Loucy (cell line): ENCODE measurements around the gene ARMC5.

Source experiments
- H2AFZ ChIP-seq: fragments of 200-600 bp; sonication (generic); 2 replicates; pipeline ENCODE4 v1.6.0; 2016; ENCODE audit warnings: antibody characterized with exemption, mild to moderate bottlenecking, low read length, moderate library complexity
- H3F3A ChIP-seq: fragments of 200-600 bp; 2 replicates; pipeline ENCODE4 v1.6.0; 2016; ENCODE audit warnings: antibody characterized with exemption, low read depth, mild to moderate bottlenecking
- H3K27me3 ChIP-seq: fragments of 200-600 bp; sonication (generic); 2 replicates; pipeline ENCODE4 v1.6.1; 2014; ENCODE audit warnings: low read length, mild to moderate bottlenecking; ENCODE audit not compliant: insufficient read depth, poor library complexity, severe bottlenecking
- H3K36me3 ChIP-seq: fragments of 200-600 bp; sonication (generic); 2 replicates; pipeline ENCODE4 v1.6.1; 2016; ENCODE audit warnings: low read length; ENCODE audit not compliant: insufficient read depth
- H3K4me1 ChIP-seq: fragments of 200-600 bp; sonication (generic); 2 replicates; pipeline ENCODE4 v1.5.1; 2014; ENCODE audit warnings: low read length, mild to moderate bottlenecking; ENCODE audit not compliant: insufficient read depth, poor library complexity, severe bottlenecking
- H3K4me2 ChIP-seq: fragments of 200-600 bp; sonication (generic); 2 replicates; pipeline ENCODE4 v1.6.0; 2014; ENCODE audit warnings: antibody characterized with exemption, low read length, low read depth, mild to moderate bottlenecking; ENCODE audit not compliant: poor library complexity, severe bottlenecking
- H3K4me3 ChIP-seq: fragments of 200-600 bp; sonication (generic); 2 replicates; pipeline ENCODE4 v1.5.1; 2014; ENCODE audit warnings: low read length, mild to moderate bottlenecking, mixed read lengths; ENCODE audit not compliant: poor library complexity, severe bottlenecking
- H3K79me2 ChIP-seq: fragments of 200-600 bp; sonication (generic); 2 replicates; pipeline ENCODE4 v1.6.1; 2014; ENCODE audit warnings: low read length; ENCODE audit not compliant: insufficient read depth
- H3K9ac ChIP-seq: fragments of 200-600 bp; sonication (generic); 2 replicates; pipeline ENCODE4 v1.6.0; 2014; ENCODE audit warnings: mild to moderate bottlenecking, low read depth, low read length, moderate library complexity; ENCODE audit not compliant: poor library complexity, severe bottlenecking
- H3K9me2 ChIP-seq: fragments of 200-600 bp; sonication (generic); replicated peaks from 2 replicates; pipeline ENCODE4 v1.6.1; 2016; ENCODE audit warnings: low read depth, low read length, mixed read lengths
- H3K9me3 ChIP-seq: fragments of 200-600 bp; sonication (generic); 2 replicates; pipeline ENCODE4 v1.6.1; 2014; ENCODE audit warnings: mild to moderate bottlenecking, antibody characterized with exemption, low read length, low read depth; ENCODE audit not compliant: insufficient read depth
- H4K20me1 ChIP-seq: fragments of 200-600 bp; sonication (generic); 2 replicates; pipeline ENCODE4 v1.6.0; 2014; ENCODE audit warnings: antibody characterized with exemption, low read length, mild to moderate bottlenecking; ENCODE audit not compliant: insufficient read depth, poor library complexity, severe bottlenecking
- CTCF ChIP-seq: fragments of 200-600 bp; sonication (generic); conservative IDR thresholded peaks from 2 replicates; pipeline ENCODE4 v1.5.1; 2014; ENCODE audit warnings: mild to moderate bottlenecking, antibody characterized with exemption, low read length
- EZH2phosphoT487 ChIP-seq: fragments of 200-600 bp; IDR thresholded peaks from 2 replicates; pipeline ENCODE4 v1.6.1; 2018; ENCODE audit warnings: antibody characterized with exemption, mild to moderate bottlenecking, moderate library complexity, borderline replicate concordance

ARMC5 gene

DNA sequence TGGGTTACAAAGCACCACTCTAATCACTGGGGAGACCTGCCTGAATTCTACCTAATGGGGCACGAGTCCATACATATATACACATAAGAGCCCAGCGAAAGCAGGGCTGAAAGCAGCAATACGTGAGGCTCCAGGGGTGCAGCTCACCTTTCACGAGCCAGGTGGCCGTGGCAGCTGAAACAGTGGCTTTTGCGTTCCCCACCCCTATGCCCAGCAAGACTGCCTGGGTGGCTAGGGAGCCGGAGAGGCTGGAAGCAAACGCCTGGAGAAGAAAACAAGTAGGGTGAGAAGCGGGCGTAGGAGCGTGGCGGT, 48.3 kb downstream of the ARMC5 start:
- peak overlapping the region; percentile 98 for H3K4me3 ChIP-seq
- H3K9ac ChIP-seq = peak overlapping the region; percentile 99
- H3K9me3 ChIP-seq = peaks cover 2% of the 10 kb centered on the region; the same call in 1 of the 2 replicates
- peaks cover 10% of the 10 kb centered on the region for H3F3A ChIP-seq
- H2AFZ ChIP-seq = peak overlapping the region; percentile 66; the same call in 1 of the 2 replicates
- peaks cover 10% of the 10 kb centered on the region for H4K20me1 ChIP-seq
- TF ChIP-seq CTCF (no peak), EZH2phosphoT487 (no peak)
- peaks cover 5% of the 10 kb centered on the region for H3K27me3 ChIP-seq
- peaks cover 53% of the 10 kb centered on the region for H3K4me1 ChIP-seq
- no peaks in the 10 kb centered on the region for H3K36me3 ChIP-seq
- peak overlapping the region; percentile 98 for H3K4me2 ChIP-seq
- peaks cover 42% of the 10 kb centered on the region for H3K79me2 ChIP-seq
- H3K9me2 ChIP-seq = no peaks in the 10 kb centered on the region

DNA sequence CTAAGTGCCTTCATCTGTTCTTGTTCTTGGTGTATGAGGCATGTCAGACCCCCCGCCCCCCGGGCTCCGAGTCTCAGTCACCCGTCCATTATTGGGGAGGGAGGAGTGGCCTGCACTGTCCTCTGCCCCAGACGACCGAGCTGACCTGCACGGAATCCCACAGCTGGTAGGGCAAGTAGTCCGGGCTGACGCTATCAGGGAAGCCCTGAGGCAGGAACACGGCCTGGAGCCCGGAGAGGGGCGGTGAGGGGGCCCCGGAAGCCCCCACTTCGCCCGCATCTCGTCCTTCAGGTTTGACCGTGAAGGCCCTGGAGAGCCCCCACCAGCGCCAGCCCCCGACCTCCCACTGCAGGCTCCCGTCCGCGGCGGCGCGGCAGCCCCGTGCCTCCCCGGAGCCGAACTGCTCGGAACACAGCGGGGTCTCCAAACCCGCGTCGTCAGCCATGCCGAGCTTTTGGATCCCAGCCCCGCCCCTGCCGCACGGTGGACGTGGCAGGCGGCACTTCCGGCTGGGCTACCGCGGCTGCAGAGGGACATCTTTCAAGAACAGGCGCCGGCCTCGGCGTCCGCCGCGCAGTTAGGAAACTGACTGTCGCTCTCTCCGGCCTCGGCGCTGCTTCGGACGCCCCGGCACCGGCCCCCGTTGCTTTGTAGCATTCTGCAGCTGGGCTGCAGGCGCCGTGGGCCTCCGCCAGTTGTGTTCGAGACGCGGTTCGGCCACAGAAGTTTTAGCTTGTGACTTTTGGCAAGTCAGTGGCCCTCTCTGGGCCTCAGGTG, 48.8 kb downstream of the ARMC5 start, which contains the start of gene RUSF1:
Gene RUSF1, minus strand, starts transcription at position 463 of the 777 bp plus-strand sequence. Its CDS starts 18 bp downstream, at position 445.
- Histone ChIP-seq H3K4me3 (peak within 1 kb of the TSS; percentile 98), H3K9ac (peak within 1 kb of the TSS; percentile 99), H3K9me2 (no peaks in the 10 kb centered on the region), H3K79me2 (peaks cover 42% of the 10 kb centered on the region), H3K9me3 (peaks cover 4% of the 10 kb centered on the region; the same call in 1 of the 2 replicates), H3F3A (peaks cover 11% of the 10 kb centered on the region), H3K27me3 (peaks cover 5% of the 10 kb centered on the region), H3K4me2 (peak within 1 kb of the TSS; percentile 98), H2AFZ (peak within 1 kb of the TSS; percentile 66), H4K20me1 (peaks cover 10% of the 10 kb centered on the region), H3K36me3 (no peaks in the 10 kb centered on the region), H3K4me1 (peaks cover 55% of the 10 kb centered on the region)
- no peak for TF ChIP-seq EZH2phosphoT487
- no peak for TF ChIP-seq CTCF

DNA sequence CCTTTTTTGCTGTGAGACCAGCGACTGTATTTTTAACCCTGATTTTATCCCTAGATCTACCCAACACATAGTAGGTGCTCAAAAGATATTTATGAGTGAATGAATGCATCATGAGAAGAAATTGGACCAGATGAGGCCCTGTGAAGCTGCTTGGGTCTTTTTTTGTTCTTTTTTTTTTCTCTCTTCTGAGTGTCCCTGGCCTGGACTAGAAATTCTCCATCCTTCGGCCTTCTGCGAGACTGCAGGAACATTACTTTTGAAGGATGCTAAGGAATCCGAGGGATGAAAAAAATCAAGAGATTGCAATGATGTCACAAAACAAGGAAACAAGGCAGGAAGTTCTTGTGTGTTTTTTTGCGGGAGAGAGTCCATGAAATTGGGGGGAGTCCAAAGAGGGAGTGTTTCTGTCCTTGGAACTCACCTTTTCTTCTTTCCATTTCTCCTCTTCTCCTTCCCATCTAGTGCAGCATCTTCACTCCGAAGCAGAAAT, 49.5 kb downstream of the ARMC5 start:
- H2AFZ ChIP-seq = peak overlapping the region; percentile 66
- H4K20me1 ChIP-seq = peaks cover 10% of the 10 kb centered on the region
- H3K36me3 ChIP-seq = no peaks in the 10 kb centered on the region
- H3K4me1 ChIP-seq = peaks cover 57% of the 10 kb centered on the region
- peaks cover 13% of the 10 kb centered on the region for H3F3A ChIP-seq
- peaks cover 4% of the 10 kb centered on the region; the same call in 1 of the 2 replicates for H3K9me3 ChIP-seq
- H3K27me3 ChIP-seq = peaks cover 5% of the 10 kb centered on the region
- H3K4me2 ChIP-seq = peak overlapping the region; percentile 98
- H3K4me3 ChIP-seq = peak overlapping the region; percentile 98
- peak overlapping the region; percentile 99 for H3K9ac ChIP-seq
- H3K9me2 ChIP-seq = no peaks in the 10 kb centered on the region
- H3K79me2 ChIP-seq = peaks cover 42% of the 10 kb centered on the region
- TF ChIP-seq EZH2phosphoT487 (no peak), CTCF (no peak)
